A673 (cell line): Measurements from ENCODE around the gene PROX1.

Experiments
- CTCF ChIP-seq: fragments of 300-800, 200-600 bp; sonication (generic); conservative IDR thresholded peaks from 2 replicates; pipeline ENCODE4 v1.5.1; 2017; ENCODE audit warnings: low read depth, mild to moderate bottlenecking, antibody characterized with exemption, low read length, moderate library complexity, mixed read lengths
- EZH2 ChIP-seq: fragments of 200-600 bp; sonication (generic); IDR thresholded peaks from 2 replicates; pipeline ENCODE4 v1.6.1; 2017; ENCODE audit warnings: borderline replicate concordance, low read depth, mild to moderate bottlenecking, mixed read lengths, antibody characterized with exemption, low read length; ENCODE audit not compliant: poor library complexity, severe bottlenecking

- TF ChIP-seq CTCF: no peak
- no peak for TF ChIP-seq EZH2
These were observed 14.3 kb downstream of the PROX1 start for GRCh38 chr1:214002060-214002459.
